CD8-positive, alpha-beta memory T cell (primary cell): ENCODE results near the gene PRELID1. TPM values are rescaled to one million over a fixed set of nuclear protein-coding genes. Genes with fewer than 3 reads are reported as not detected.

ENCODE experiments used
- CTCF ChIA-PET: fragments of 350-600 bp; sonication (Branson Sonifier 250); formaldehyde crosslinking; loops from one replicate; lab custom pipeline; 2021; ENCODE audit warnings: antibody characterized with exemption; lab: Charles Lee
- POLR2A ChIA-PET: fragments of 350-600 bp; sonication (Branson Sonifier 250); formaldehyde crosslinking; loops from one replicate; lab custom pipeline; 2021; ENCODE audit warnings: antibody characterized with exemption; lab: Charles Lee
- DNase-seq, 5 donors: peaks; one replicate each; pipeline versions ENCODE4 v3.0.0 to v3.0.0-alpha.2; 2020 to 2022; ENCODE audit warnings: mixed read lengths in 1 of 5
- H3K27ac ChIP-seq: one replicate; pipeline ENCODE4 v1.7.0; 2013; ENCODE audit warnings: low read depth, mild to moderate bottlenecking, low read length, moderate library complexity
- H3K27me3 ChIP-seq: 2 replicates; pipeline ENCODE4 v1.7.0; 2013; ENCODE audit warnings: low read length, mild to moderate bottlenecking; ENCODE audit not compliant: insufficient read depth, poor library complexity, severe bottlenecking
- H3K36me3 ChIP-seq: 2 replicates; pipeline ENCODE4 v1.7.0; 2013; ENCODE audit warnings: mild to moderate bottlenecking, low read length, moderate library complexity; ENCODE audit not compliant: insufficient read depth
- H3K4me1 ChIP-seq: 2 replicates; pipeline ENCODE4 v1.7.0; 2013; ENCODE audit warnings: mild to moderate bottlenecking, low read length, moderate library complexity; ENCODE audit not compliant: insufficient read depth
- H3K4me3 ChIP-seq: 2 replicates; pipeline ENCODE4 v1.7.0; 2013; ENCODE audit warnings: mild to moderate bottlenecking, low read length
- H3K9me3 ChIP-seq: 2 replicates; pipeline ENCODE4 v1.7.0; 2013; ENCODE audit warnings: mild to moderate bottlenecking, low read length
- H3K27ac Mint-ChIP-seq, 8 donors: one replicate each; pipeline ENCODE4 v1.8.0; 2020 to 2021; ENCODE audit warnings: mixed read lengths in 8 of 8, mild to moderate bottlenecking in 6 of 8, inconsistent platforms in 3 of 8, moderate library complexity in 3 of 8
- H3K27me3 Mint-ChIP-seq, 2 donors: one replicate each; pipeline ENCODE4 v1.8.0; 2020 to 2021; ENCODE audit warnings: mixed read lengths in 2 of 2, mild to moderate bottlenecking in 1 of 2, moderate library complexity in 1 of 2
- H3K36me3 Mint-ChIP-seq, 3 donors: one replicate each; pipeline ENCODE4 v1.8.0; 2020 to 2021; ENCODE audit warnings: mixed read lengths in 3 of 3, inconsistent platforms in 1 of 3, mild to moderate bottlenecking in 1 of 3
- H3K4me1 Mint-ChIP-seq, 3 donors: one replicate each; pipeline ENCODE4 v1.8.0; 2020 to 2021; ENCODE audit warnings: mixed read lengths in 3 of 3, inconsistent platforms in 1 of 3, mild to moderate bottlenecking in 1 of 3
- H3K4me3 Mint-ChIP-seq, 7 donors: one replicate each; pipeline ENCODE4 v1.8.0; 2020 to 2021; ENCODE audit warnings: mixed read lengths in 7 of 7, mild to moderate bottlenecking in 6 of 7, moderate library complexity in 4 of 7, inconsistent platforms in 2 of 7
- H3K9me3 Mint-ChIP-seq, 5 donors: one replicate each; pipeline ENCODE4 v1.8.0; 2020 to 2022; ENCODE audit warnings: mixed read lengths in 5 of 5, mild to moderate bottlenecking in 3 of 5, moderate library complexity in 2 of 5, inconsistent platforms in 1 of 5
- polyA plus RNA-seq: library from polyadenylated mRNA; unstranded; fragments of 300-500 nt; fragmentation: Illumina TruSeq; gene quantifications from one replicate; pipeline ENCODE4 v1.2.3, GENCODE V29; 2021
- total RNA-seq, 2 experiments: library from RNA; stranded (reverse); gene quantifications; one replicate each; pipeline ENCODE4 v1.2.3, GENCODE V29; 2021

Gene PRELID1
- total and polyA plus RNA-seq, 3 experiments from 2014 or later, result 235 to 344 (median 342) TPM

- Histone ChIP-seq H3K27me3 (no peaks in the 10 kb centered on the region), H3K4me3 (no peak overlapping the region), H3K9me3 (no peaks in the 10 kb centered on the region), H3K4me1 (peaks cover 24% of the 10 kb centered on the region), H3K36me3 (no peaks in the 10 kb centered on the region), H3K27ac (no peak overlapping the region)
- Mint-ChIP-seq H3K27ac (peak overlapping the region in 2 of 8 donors; percentile 58 to 64), H3K4me1 (peaks cover 27 to 42% (median 30%) of the 10 kb centered on the region in 3 donors), H3K9me3 (peaks cover 0 to 1% (median 0%) of the 10 kb centered on the region in 5 donors), H3K36me3 (peaks cover 2 to 9% (median 3%) of the 10 kb centered on the region in 3 donors), H3K27me3 (peaks cover 0 to 5% of the 10 kb centered on the region in 2 donors), H3K4me3 (peak overlapping the region in 1 of 7 donors; percentile 75)
- POLR2A ChIA-PET, result no interaction called here
- CTCF ChIA-PET, result interaction anchor here (1.0 to 5.3 kb wide), 4 partner anchors 56 to 187 kb away, joined by 3 to 55 read pairs (median 8); partner anchors contain the start of gene PFN3
- no peak for DNase-seq
These were observed 11.1 kb downstream of the PRELID1 start for GRCh38 chr5:177314376-177315342.

DNA sequence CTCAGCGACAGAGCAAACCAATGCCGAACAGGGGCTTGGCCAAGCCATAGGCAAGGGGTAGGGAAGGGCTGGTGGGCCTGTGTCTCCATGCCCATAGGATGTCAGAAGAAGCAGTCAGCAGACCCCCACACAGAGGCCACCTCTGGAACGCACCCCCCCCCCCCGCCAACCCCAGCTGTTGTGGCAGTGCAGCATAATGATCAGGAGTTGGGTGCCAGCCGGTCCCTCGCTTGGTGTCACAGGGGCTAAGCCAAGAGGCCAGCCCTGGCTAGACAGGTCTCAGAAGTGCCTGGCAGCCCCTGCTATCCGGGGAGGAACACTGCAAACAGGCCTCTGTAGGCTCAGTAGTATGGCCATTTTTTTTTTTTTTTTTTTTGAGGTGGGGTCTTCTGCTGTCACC, 11.8 kb downstream of the PRELID1 start:
- Histone ChIP-seq H3K4me3 (no peak overlapping the region), H3K27me3 (no peaks in the 10 kb centered on the region), H3K4me1 (peaks cover 24% of the 10 kb centered on the region), H3K9me3 (no peaks in the 10 kb centered on the region), H3K36me3 (no peaks in the 10 kb centered on the region), H3K27ac (no peak overlapping the region)
- Mint-ChIP-seq H3K36me3 (peaks cover 4 to 11% (median 5%) of the 10 kb centered on the region in 3 donors), H3K27me3 (peaks cover 0 to 5% of the 10 kb centered on the region in 2 donors), H3K4me3 (no peak overlapping the region), H3K4me1 (peaks cover 26 to 42% (median 31%) of the 10 kb centered on the region in 3 donors), H3K9me3 (peaks cover 0 to 1% (median 0%) of the 10 kb centered on the region in 5 donors), H3K27ac (peak overlapping the region in 3 of 8 donors; percentile 58 to 75 (median 64))
- ChIA-PET POLR2A (interaction anchor here (0.6 kb wide), 1 partner anchor 16 kb away, joined by 3 read pairs; no protein-coding TSS in a partner anchor), CTCF (interaction anchor here (1.0 to 5.3 kb wide), 5 partner anchors 13 to 186 kb away, joined by 3 to 55 read pairs (median 6); partner anchors contain the start of gene PFN3)
- no peak for DNase-seq

DNA sequence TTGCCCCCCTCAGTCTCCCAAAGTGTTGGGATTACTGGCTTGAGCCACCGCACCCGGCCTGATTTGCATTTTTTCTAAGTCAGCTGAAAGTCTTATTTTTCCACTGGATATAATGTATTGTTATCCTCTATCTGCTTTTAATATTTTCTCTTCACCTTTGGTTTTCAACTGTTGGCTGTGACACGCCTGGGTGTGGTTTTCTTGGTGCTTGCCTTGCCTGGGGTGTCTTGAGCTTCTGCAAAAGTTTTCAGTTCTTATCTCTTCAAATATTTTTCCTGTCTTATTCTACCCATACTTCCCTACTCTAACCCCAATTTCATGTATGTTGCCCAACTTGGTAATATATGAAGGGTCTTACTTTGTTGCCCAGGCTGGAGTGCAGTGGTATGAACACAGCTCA, 12.4 kb downstream of the PRELID1 start:
- DNase-seq, result no peak
- H3K27ac ChIP-seq, result no peak overlapping the region
- H3K9me3 Mint-ChIP-seq, result peaks cover 0 to 1% (median 0%) of the 10 kb centered on the region in 5 donors
- no peaks in the 10 kb centered on the region for H3K36me3 ChIP-seq
- no peaks in the 10 kb centered on the region for H3K9me3 ChIP-seq
- no peaks in the 10 kb centered on the region for H3K27me3 ChIP-seq
- peaks cover 19% of the 10 kb centered on the region for H3K4me1 ChIP-seq
- CTCF ChIA-PET, result interaction anchor here (0.7 to 5.3 kb wide), 9 partner anchors 12 to 201 kb away, joined by 3 to 55 read pairs (median 5); partner anchors contain the start of gene PFN3
- POLR2A ChIA-PET, result interaction anchor here (0.6 kb wide), 1 partner anchor 16 kb away, joined by 3 read pairs; no protein-coding TSS in a partner anchor
- H3K4me3 Mint-ChIP-seq, result peak overlapping the region in 1 of 7 donors; percentile 48
- peak overlapping the region in 2 of 8 donors; percentile 22 to 66 for H3K27ac Mint-ChIP-seq
- H3K27me3 Mint-ChIP-seq, result peaks cover 0 to 4% of the 10 kb centered on the region in 2 donors
- H3K36me3 Mint-ChIP-seq, result peaks cover 5 to 11% (median 5%) of the 10 kb centered on the region in 3 donors
- no peak overlapping the region for H3K4me3 ChIP-seq
- peaks cover 22 to 37% (median 26%) of the 10 kb centered on the region in 3 donors for H3K4me1 Mint-ChIP-seq

DNA sequence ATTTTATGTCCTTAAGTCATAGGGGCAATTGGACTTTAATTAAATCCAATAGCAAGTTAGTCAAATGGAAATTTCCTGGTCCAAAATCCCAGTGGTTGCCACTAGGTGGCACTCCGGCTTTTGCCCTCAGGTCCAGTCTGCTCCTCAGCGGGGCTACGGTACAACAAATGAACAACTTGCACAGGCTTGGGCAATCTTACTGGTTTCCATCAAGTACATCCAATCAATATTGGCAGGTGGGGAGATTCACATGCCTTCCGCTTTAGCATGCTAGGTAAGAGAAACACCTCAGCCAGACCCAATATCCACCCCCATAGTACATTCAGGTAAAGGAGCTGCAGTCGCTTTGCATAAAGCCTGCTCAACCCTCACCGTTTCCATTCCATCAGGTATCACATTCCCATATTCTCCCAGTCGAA, 14.4 kb downstream of the PRELID1 start:
- H3K36me3 Mint-ChIP-seq, result peaks cover 5 to 13% (median 7%) of the 10 kb centered on the region in 3 donors
- ChIA-PET CTCF (interaction anchor here (0.7 to 5.3 kb wide), 16 partner anchors 9 to 186 kb away, joined by 3 to 55 read pairs (median 7); partner anchors contain the start of genes LMAN2, PFN3, PRELID1 and RAB24), POLR2A (interaction anchor here (1.4 kb wide), 1 partner anchor 86 kb away, joined by 3 read pairs; no protein-coding TSS in a partner anchor)
- peak overlapping the region in 3 of 8 donors; percentile 5 to 48 (median 37) for H3K27ac Mint-ChIP-seq
- Histone ChIP-seq H3K27me3 (no peaks in the 10 kb centered on the region), H3K4me1 (peaks cover 6% of the 10 kb centered on the region), H3K4me3 (no peak overlapping the region), H3K27ac (no peak overlapping the region), H3K9me3 (no peaks in the 10 kb centered on the region), H3K36me3 (no peaks in the 10 kb centered on the region)
- peaks cover 0 to 1% (median 0%) of the 10 kb centered on the region in 5 donors for H3K9me3 Mint-ChIP-seq
- H3K27me3 Mint-ChIP-seq, result peaks cover 0 to 3% of the 10 kb centered on the region in 2 donors
- DNase-seq, result peak; percentile 55 to 80 (median 63)
- H3K4me3 Mint-ChIP-seq, result no peak overlapping the region
- H3K4me1 Mint-ChIP-seq, result peaks cover 11 to 19% (median 19%) of the 10 kb centered on the region in 3 donors

DNA sequence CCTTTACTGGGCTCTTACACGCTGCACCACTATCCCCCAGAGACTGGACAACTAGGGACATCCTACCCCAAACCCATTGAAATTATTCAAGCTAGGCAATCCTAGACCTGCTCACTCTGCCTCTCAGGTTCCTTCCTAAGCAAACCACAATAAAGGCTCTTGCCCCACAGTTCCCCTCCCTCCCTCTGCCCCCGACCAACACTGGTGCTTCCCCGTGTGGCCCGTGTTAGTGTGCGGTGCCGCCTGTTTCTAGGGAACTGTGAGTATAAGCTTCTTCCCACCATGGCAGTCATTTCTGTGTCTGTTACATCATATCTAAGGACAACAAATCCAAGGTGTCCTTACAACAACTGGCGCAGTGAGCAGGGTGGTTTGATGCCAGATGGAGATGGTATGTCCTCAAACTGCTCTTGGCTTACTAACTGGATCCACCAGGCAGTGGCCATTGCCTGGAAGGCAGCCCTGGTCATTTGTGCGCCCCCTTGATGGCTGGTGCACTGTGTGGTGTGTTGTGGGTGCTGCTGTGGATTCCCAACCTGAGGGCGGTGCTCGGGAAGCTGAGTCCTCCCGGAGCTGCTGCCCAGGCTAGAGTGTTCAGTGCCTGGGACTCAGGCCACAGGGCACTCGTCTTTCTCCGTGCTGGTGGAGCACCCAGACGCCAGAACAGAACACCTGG, 16.5 kb downstream of the PRELID1 start:
- peaks cover 5 to 16% (median 13%) of the 10 kb centered on the region in 3 donors for H3K36me3 Mint-ChIP-seq
- H3K4me1 Mint-ChIP-seq, result peaks cover 10 to 18% (median 17%) of the 10 kb centered on the region in 3 donors
- H3K36me3 ChIP-seq, result no peaks in the 10 kb centered on the region
- H3K27me3 ChIP-seq, result no peaks in the 10 kb centered on the region
- H3K4me3 ChIP-seq, result no peak overlapping the region
- peaks cover 4% of the 10 kb centered on the region for H3K4me1 ChIP-seq
- peak overlapping the region in 1 of 7 donors; percentile 4 for H3K4me3 Mint-ChIP-seq
- CTCF ChIA-PET, result interaction anchor here (1.0 to 5.3 kb wide), 7 partner anchors 10 to 181 kb away, joined by 3 to 55 read pairs (median 6); partner anchors contain the start of gene PFN3
- H3K27me3 Mint-ChIP-seq, result peaks cover 0 to 3% of the 10 kb centered on the region in 2 donors
- DNase-seq, result no peak
- H3K9me3 ChIP-seq, result no peaks in the 10 kb centered on the region
- H3K9me3 Mint-ChIP-seq, result peaks cover 0 to 1% (median 0%) of the 10 kb centered on the region in 5 donors
- no peak overlapping the region for H3K27ac ChIP-seq
- H3K27ac Mint-ChIP-seq, result peak overlapping the region in 1 of 8 donors; percentile 84
- POLR2A ChIA-PET, result no interaction called here

DNA sequence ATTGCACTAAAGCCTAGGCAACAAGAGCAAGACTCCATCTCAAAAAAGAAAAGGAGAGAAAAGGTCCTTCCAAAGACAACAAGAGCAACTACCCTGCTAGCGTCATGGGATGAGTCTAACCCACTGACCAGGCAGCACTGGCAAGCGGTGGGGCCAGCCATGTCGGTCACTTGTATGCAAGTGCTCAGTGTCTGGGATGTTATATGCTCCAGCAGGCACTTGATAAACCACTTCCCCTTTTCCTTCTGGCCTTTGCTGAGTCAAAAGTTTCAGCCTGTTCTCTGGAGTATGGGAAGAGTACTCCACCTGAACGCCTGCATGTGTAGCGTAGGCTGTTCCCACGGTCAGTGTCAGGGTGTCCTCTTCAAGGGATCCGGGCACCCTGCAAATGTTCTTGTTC, 17.3 kb downstream of the PRELID1 start:
- Mint-ChIP-seq H3K4me1 (peaks cover 10 to 18% (median 17%) of the 10 kb centered on the region in 3 donors), H3K4me3 (no peak overlapping the region), H3K36me3 (peaks cover 5 to 16% (median 13%) of the 10 kb centered on the region in 3 donors), H3K27ac (no peak overlapping the region), H3K27me3 (peaks cover 0 to 3% of the 10 kb centered on the region in 2 donors), H3K9me3 (peaks cover 0 to 1% (median 0%) of the 10 kb centered on the region in 5 donors)
- Histone ChIP-seq H3K9me3 (no peaks in the 10 kb centered on the region), H3K27me3 (no peaks in the 10 kb centered on the region), H3K27ac (no peak overlapping the region), H3K36me3 (no peaks in the 10 kb centered on the region), H3K4me1 (peaks cover 4% of the 10 kb centered on the region), H3K4me3 (no peak overlapping the region)
- ChIA-PET POLR2A (interaction anchor here (0.7 kb wide), 1 partner anchor 82 kb away, joined by 4 read pairs; no protein-coding TSS in a partner anchor), CTCF (interaction anchor here (1.6 to 2.0 kb wide), 3 partner anchors 13 to 181 kb away, joined by 3 to 6 read pairs (median 6); no protein-coding TSS in a partner anchor)
- no peak for DNase-seq

GRCh38 chr5:177325868-177326381, 22.3 kb downstream of the PRELID1 start:
- peaks cover 0 to 38% (median 12%) of the 10 kb centered on the region in 3 donors for H3K36me3 Mint-ChIP-seq
- DNase-seq, result no peak
- H3K27ac Mint-ChIP-seq, result peak overlapping the region in 1 of 8 donors; percentile 88
- ChIA-PET CTCF (interaction anchor here (1.1 to 1.6 kb wide), 2 partner anchors 17 to 129 kb away, joined by 3 to 4 read pairs; no protein-coding TSS in a partner anchor), POLR2A (no interaction called here)
- no peak overlapping the region for H3K27ac ChIP-seq
- no peaks in the 10 kb centered on the region for H3K27me3 ChIP-seq
- H3K27me3 Mint-ChIP-seq, result no peaks in the 10 kb centered on the region
- H3K9me3 Mint-ChIP-seq, result no peaks in the 10 kb centered on the region
- peaks cover 7 to 13% (median 12%) of the 10 kb centered on the region in 3 donors for H3K4me1 Mint-ChIP-seq
- H3K4me3 ChIP-seq, result no peak overlapping the region
- no peaks in the 10 kb centered on the region for H3K9me3 ChIP-seq
- H3K4me1 ChIP-seq, result peaks cover 7% of the 10 kb centered on the region
- H3K4me3 Mint-ChIP-seq, result no peak overlapping the region
- H3K36me3 ChIP-seq, result no peaks in the 10 kb centered on the region
